GM12864 (cell line): ENCODE results near the gene FABP2.
A peak's percentile ranks its signal among the peaks of the same experiment; 100 is the strongest.
"Not testable (repeated sequence)": the region's sequence is repeated elsewhere in the genome, so short reads cannot be mapped to it uniquely, and the experiment has no call there.

ENCODE experiments used
- DNase-seq: peaks from one replicate; pipeline ENCODE4 v3.0.0-alpha.2; 2011; ENCODE audit warnings: low read depth
- H3K4me3 ChIP-seq: 2 replicates; pipeline ENCODE4 v1.5.1; 2011; ENCODE audit warnings: mild to moderate bottlenecking, low read depth, low read length, control low read depth
- TF ChIP-seq, protein P1 (sequence below): IDR thresholded peaks from 2 replicates; pipeline ENCODE4 v1.5.1; 2011; ENCODE audit warnings: low read depth, mild to moderate bottlenecking, moderate library complexity, low read length, control low read depth, inconsistent platforms; ENCODE audit errors: missing control alignments

Gene FABP2

DNA sequence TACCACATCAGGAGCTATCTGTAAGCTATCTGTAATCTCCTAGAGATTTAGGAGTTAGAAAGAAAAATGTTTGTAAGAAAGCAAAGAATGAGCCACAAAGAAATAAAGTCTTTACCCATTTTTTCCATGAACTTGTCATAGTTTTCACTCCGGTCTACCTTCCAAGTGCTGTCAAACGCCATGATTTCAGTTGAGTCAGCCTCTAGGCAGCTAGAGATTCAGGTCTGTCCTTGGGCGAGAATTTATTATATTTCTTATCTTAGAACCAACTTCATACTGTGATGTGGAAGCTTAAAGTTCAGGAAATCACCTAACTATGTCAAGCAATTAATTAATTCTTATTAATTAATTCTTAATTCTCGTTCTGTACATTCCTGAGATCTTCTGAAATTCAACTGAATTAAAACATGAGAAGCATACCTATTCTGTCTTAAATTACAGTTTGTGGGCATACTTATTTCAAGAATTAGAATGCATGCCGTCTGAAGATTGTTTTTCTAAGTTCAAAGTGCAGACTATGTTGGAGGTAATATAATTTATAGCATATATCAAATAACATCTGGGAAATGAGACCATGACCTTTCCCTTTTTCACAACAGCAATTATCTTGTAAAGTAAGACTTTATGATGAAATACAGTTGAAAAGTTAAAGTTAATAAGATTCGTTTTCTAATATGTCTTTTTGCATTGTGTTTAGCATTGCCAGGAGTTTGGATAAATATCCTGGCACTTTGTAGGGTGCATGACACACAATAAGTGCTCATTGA is at the start of gene FABP2:
Gene FABP2, minus strand, starts transcription at position 218 of the 767 bp plus-strand sequence. Its CDS starts 36 bp downstream, at position 182.
- H3K4me3 ChIP-seq, result no peak within 1 kb of the TSS
- TF ChIP-seq, protein P1, sequence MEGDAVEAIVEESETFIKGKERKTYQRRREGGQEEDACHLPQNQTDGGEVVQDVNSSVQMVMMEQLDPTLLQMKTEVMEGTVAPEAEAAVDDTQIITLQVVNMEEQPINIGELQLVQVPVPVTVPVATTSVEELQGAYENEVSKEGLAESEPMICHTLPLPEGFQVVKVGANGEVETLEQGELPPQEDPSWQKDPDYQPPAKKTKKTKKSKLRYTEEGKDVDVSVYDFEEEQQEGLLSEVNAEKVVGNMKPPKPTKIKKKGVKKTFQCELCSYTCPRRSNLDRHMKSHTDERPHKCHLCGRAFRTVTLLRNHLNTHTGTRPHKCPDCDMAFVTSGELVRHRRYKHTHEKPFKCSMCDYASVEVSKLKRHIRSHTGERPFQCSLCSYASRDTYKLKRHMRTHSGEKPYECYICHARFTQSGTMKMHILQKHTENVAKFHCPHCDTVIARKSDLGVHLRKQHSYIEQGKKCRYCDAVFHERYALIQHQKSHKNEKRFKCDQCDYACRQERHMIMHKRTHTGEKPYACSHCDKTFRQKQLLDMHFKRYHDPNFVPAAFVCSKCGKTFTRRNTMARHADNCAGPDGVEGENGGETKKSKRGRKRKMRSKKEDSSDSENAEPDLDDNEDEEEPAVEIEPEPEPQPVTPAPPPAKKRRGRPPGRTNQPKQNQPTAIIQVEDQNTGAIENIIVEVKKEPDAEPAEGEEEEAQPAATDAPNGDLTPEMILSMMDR, result no peak
- no peak for DNase-seq

DNA sequence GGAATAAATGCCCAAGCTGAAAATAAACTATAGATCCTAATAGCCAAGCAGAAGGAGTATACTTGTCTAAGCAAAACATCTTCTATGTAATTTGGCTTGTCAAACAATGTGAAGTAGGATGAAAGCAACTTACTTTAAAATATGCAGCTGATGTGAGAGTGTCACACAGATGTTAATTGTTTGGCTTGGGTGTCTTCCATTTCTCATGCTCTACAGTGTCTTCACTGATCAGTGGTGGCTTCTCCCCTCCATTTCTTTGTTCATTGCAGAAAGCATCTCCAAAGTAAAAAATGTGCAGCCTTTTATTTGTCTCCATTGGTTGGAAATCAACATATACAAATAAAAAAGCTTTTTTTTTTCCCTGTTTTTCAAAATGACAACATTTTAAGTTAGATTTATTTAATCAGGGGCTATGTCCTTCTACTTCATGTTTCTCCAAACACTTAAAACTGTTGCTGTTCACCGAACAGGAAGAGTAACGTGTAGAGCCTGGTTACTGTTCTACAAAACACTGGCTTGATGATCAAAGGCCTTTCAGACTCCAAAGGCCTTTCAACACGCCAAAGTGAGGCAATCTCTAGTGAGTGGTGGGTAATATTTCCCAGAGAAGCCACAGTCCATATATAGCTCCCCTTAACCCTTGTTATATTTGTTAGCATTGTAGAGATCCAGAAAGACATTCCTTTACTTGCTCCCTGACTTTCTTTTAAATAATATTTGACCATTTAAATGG is 49.2 kb upstream of the FABP2 start:
- not testable (repeated sequence) for DNase-seq

DNA sequence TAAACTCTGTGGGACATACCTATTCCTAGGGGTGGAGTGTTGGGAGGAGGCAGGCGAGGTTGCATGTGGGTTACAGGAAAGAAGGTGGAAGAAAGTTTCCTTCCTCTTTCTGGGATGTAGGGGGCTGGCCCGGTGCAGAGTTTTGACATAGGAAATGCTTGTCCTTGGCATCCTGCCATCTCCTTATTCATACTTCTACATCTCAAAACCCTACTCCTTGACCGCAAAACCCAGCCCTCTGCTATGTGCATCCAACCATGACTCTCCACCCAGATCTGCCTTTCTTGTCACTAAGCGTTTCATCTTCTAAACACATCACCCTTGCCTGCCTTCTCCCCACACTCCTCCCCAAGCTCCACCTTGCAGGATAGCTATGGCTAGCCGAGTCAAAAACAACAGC is 48.5 kb upstream of the FABP2 start:
- not testable (repeated sequence) for H3K4me3 ChIP-seq
- peak; percentile 66 for DNase-seq

More for the DNA sequence above, 49.2 kb upstream of the FABP2 start:
- not testable (repeated sequence) for H3K4me3 ChIP-seq

DNA sequence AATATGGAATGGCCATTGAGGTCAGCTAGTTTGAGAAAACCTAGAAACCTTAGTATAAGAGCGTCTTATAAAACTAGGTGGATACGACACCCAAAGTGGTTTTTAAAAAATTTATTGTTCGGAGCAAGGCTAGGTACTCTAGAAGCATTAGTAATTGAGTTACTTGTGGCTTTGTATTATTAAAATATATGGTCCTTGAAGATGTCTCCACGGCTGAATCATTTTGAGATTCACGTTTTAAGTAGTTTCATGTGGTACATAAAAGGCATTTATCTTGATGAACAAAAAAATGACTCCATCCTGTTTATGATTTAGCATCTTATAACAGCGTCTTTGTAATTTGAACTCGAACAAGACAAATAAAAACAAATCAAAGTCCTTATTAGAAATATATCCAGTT is 44.9 kb upstream of the FABP2 start:
- not testable (repeated sequence) for DNase-seq, H3K4me3 ChIP-seq

DNA sequence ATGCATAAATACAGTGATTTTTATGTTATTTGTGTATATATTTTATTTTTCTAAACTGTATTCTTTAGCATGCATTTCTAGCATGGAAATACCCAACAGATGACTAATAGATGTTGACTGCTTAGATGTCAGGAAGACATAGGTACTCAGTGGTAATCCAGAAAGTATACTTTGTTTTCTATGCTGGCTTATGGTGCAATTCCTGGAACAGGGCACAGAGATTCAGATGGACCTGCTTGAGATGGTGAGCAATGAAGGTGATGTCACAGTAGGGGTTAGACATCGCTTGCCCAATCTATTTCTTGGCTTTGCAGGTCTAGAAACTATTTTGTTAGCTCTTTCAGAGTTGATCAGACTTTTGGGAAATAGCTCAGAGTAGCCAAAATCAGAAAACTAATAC is 42.3 kb upstream of the FABP2 start:
- DNase-seq, H3K4me3 ChIP-seq: not testable (repeated sequence)

GRCh38 chr4:119363372-119363771 is 41.4 kb upstream of the FABP2 start:
- not testable (repeated sequence) for H3K4me3 ChIP-seq, DNase-seq

DNA sequence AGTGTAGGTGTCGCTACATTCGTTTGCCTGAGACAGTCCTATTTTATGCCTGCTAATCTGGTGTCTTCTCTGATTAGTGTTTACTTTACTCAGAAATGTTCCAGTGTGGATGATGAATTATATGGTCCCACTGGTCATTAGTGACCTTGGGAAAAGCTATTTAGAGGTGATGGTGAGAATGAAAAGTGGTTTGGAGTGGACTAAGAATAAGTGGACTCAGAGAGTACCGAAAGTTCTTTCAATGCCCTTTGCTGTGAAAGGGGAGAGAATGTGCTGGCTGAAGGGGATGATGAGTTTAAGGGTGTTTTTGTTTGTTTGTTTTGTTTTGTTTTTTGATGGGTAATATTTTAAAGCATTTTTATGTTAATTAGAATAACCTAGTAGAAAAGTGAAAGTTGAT is 40.5 kb upstream of the FABP2 start:
- H3K4me3 ChIP-seq, DNase-seq: not testable (repeated sequence)

- DNase-seq, H3K4me3 ChIP-seq: not testable (repeated sequence)
Observed at GRCh38 chr4:119359873-119360272, 37.9 kb upstream of the FABP2 start.

GRCh38 chr4:119356796-119357195 is 34.9 kb upstream of the FABP2 start:
- DNase-seq, H3K4me3 ChIP-seq: not testable (repeated sequence)

GRCh38 chr4:119356041-119356440 is 34.1 kb upstream of the FABP2 start:
- DNase-seq, H3K4me3 ChIP-seq: not testable (repeated sequence)

DNA sequence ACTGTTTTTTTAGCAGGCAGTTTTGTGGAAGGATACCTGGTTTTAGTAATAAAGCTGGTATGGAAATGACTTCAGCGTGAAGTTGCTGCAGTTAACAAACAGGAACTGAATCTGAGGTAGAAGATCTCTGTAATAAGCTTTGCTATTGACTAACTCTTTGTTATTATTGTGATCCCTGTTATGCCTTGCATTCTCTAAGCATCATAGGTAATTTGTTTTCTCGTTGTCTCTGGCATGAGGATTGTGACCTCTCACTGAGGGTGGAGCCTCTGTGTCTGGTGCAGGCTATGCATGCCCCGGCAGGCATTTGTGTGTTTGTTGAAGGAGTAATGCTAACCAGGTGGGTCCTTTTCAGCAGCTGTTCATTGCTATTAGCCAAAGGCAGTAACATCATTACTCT is 31.4 kb upstream of the FABP2 start:
- DNase-seq, H3K4me3 ChIP-seq: not testable (repeated sequence)

DNA sequence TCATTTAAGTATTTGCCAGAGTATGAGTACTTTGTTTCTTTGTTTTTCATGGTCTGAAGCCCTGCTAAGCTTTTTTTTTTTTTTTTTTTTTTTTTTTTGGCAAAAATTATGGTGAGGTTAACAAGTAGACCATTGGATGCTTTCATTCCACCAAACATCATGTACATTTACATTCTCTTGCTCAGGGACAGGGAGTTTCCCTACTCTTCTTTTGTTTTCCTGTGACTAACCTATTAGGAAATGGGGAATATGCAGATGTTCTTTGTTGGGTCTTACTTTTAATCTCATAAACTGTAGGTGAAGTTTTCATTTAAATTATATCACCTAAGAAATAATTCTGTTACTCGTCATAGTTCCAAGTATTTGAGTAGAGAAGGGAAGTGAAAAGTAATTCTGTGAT is 26.2 kb upstream of the FABP2 start:
- not testable (repeated sequence) for H3K4me3 ChIP-seq, DNase-seq

DNA sequence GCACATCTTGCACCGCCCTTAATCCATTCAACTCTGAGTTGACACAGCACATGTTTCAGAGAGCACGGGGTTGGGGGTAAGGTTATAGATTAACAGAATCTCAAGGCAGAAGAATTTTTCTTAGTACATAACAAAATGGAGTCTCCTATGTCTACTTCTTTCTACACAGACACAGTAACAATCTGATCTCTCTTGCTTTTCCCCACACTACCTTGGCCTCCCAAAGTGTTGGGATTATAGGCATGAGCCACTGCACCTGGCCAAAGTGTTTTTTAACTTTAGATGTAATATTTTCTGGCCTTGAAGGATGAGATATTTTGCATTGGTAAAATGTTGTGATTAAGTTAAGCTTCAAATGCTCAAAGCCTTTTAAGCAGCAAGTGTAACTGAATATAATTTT is 21.4 kb upstream of the FABP2 start:
- H3K4me3 ChIP-seq, DNase-seq: not testable (repeated sequence)

DNA sequence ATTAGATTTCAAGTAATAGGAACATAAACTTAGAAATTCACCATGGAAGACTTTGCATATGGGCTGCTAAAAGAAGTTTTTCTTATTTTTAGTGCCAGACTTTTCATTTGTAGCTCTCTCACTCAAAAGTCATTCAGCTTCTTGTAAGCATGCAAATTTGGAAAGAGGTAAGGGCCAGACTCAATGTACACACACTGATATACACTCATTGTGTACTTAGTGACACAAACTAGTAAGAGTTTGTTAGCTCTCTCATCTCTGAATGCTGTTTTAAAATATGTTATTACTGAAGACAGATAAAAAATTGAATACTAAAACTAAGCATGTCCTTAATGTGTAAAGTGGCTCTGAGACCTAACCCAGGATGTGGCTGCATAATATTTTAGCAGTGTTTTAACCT is 18.0 kb upstream of the FABP2 start:
- DNase-seq, H3K4me3 ChIP-seq: not testable (repeated sequence)
